ENCODE results near the gene PIKFYVE.

GRCh38 chr2:208315081-208315788 lies 49.2 kb downstream of the PIKFYVE start:
- TF ChIP-seq CTCF (IDR thresholded peaks at IDR 0.05), result no peak
- no peak for TF ChIP-seq POLR2A (IDR thresholded peaks at IDR 0.05)
